ENCODE results near the gene KIDINS220. TPM values are rescaled to one million over a fixed set of nuclear protein-coding genes. Genes with fewer than 3 reads are reported as not detected.

Gene KIDINS220
- total RNA-seq, 1 experiment from 2014 or later: 20.1 TPM

- peaks cover 31% of the 10 kb centered on the region for H3K79me2 ChIP-seq (ENCODE audit: insufficient read depth, low read length)
- H3K4me1 ChIP-seq (ENCODE audit: control insufficient read depth in 1 of 2, insufficient read depth in 2 of 2, low read length in 2 of 2): peaks cover 4 to 34% of the 10 kb centered on the region in 2 experiments; a peak in 3 of 4 replicates
- H3K9me3 ChIP-seq (ENCODE audit: control insufficient read depth in 1 of 2, insufficient read depth in 1 of 2, low read depth in 1 of 2, low read length in 2 of 2): no peaks in the 10 kb centered on the region
- DNase-seq (ENCODE audit: low read depth, low spot score) (peak; percentile 8), ATAC-seq (peak; percentile 56)
- peaks cover 2 to 11% of the 10 kb centered on the region in 2 experiments; a peak in 2 of 4 replicates for H3K36me3 ChIP-seq (ENCODE audit: control insufficient read depth in 1 of 2, insufficient read depth in 2 of 2, low read length in 2 of 2)
- intact Hi-C loops (cut with micrococcal nuclease): loop anchor here (1.0 to 10.0 kb wide), 6 partner anchors 161 to 1569 kb away; no protein-coding TSS in a partner anchor
- peaks cover 5% of the 10 kb centered on the region; the same call in 1 of the 2 replicates for H4K20me1 ChIP-seq (ENCODE audit: insufficient read depth)
- H3K4me2 ChIP-seq (ENCODE audit: low read length): peak overlapping the region; percentile 88
- no peak overlapping the region for H2AFZ ChIP-seq (ENCODE audit: low read depth, low read length, poor library complexity, severe bottlenecking)
- no peaks in the 10 kb centered on the region for H3K9me2 ChIP-seq (ENCODE audit: insufficient read depth)
- RAD21 ChIA-PET (ENCODE audit: low non-redundant PET in 1 of 2, low total read pairs in 2 of 2, uncharacterized antibody in 2 of 2, unreplicated experiment in 2 of 2): no interaction called here
- peak overlapping the region; percentile 82 for H3K27ac ChIP-seq (ENCODE audit: low read depth, low read length)
- no TSS peak for BruUV-seq (replicated peaks)
- H3K9ac ChIP-seq (ENCODE audit: low read length): peak overlapping the region; percentile 66
- H3K4me3 ChIP-seq (replicated peaks in 1 of 2; ENCODE audit: low read depth in 1 of 2, low read length in 2 of 2): peak overlapping the region; percentile 41 to 80
- TF ChIP-seq CTCF (IDR thresholded peaks at IDR 0.05 in 2 of 3, conservative IDR thresholded peaks at IDR 0.05 in 1 of 3; ENCODE audit: borderline replicate concordance in 1 of 3, insufficient read depth in 1 of 3, low read depth in 2 of 3, low read length in 2 of 3) (peak in 2 of 3 experiments; percentile 85 to 86; a peak in 4 of 6 replicates), ZFX (IDR thresholded peaks at IDR 0.05) (0 out of 2 replicates have a peak, but pooled peaks have one; percentile 17), JUND (IDR thresholded peaks at IDR 0.05) (no peak), YY1 (IDR thresholded peaks at IDR 0.05; ENCODE audit: extremely low read depth, insufficient replicate concordance, low read depth, low read length) (peak; percentile 54), ZNF274 (IDR thresholded peaks at IDR 0.05; ENCODE audit: low read depth, low read length) (no peak)
- no peaks in the 10 kb centered on the region for H3K27me3 ChIP-seq (ENCODE audit: insufficient read depth, low read length)
- CTCF ChIA-PET: interaction anchor here (1.8 kb wide), 1 partner anchor 1258 kb away, joined by 7 read pairs; no protein-coding TSS in a partner anchor
- POLR2A ChIA-PET: no interaction called here
These were observed 151.6 kb downstream of the KIDINS220 start for GRCh38 chr2:8685697-8686358.
